HFFc6 (cell line): ENCODE data around the gene CCDC97. TPM values are rescaled to one million over a fixed set of nuclear protein-coding genes. Genes with fewer than 3 reads are reported as not detected.
"Not testable (repeated sequence)": the region's sequence is repeated elsewhere in the genome, so short reads cannot be mapped to it uniquely, and the experiment has no call there.

Experiments used
- DNase-seq: peaks from one replicate; pipeline ENCODE4 v3.0.0-alpha.2; 2018
- H3K27ac Mint-ChIP-seq: 2 replicates; pipeline ENCODE4 v1.8.0; 2020; ENCODE audit warnings: mild to moderate bottlenecking, mixed read lengths
- H3K27me3 Mint-ChIP-seq: 2 replicates; pipeline ENCODE4 v1.8.0; 2021; ENCODE audit warnings: mild to moderate bottlenecking, moderate library complexity, mixed read lengths; ENCODE audit not compliant: insufficient read depth
- H3K36me3 Mint-ChIP-seq: 2 replicates; pipeline ENCODE4 v1.8.0; 2021; ENCODE audit warnings: low read depth, mixed read lengths
- H3K4me1 Mint-ChIP-seq: 2 replicates; pipeline ENCODE4 v1.8.0; 2020; ENCODE audit warnings: low read depth, mixed read lengths
- H3K4me3 Mint-ChIP-seq: 2 replicates; pipeline ENCODE4 v1.8.0; 2020; ENCODE audit warnings: mild to moderate bottlenecking, moderate library complexity, mixed read lengths
- H3K9me3 Mint-ChIP-seq: 2 replicates; pipeline ENCODE4 v1.8.0; 2020; ENCODE audit warnings: mild to moderate bottlenecking, mixed read lengths
- total RNA-seq, 6 experiments: library from RNA; stranded (reverse); fragmentation: NEBNext Ultra II Directional; extraction: Animal tissue kit (Norgen Biotek cat#: 25700); gene quantifications; 2 replicates in 1 of 6; 3 replicates in 5 of 6; pipeline ENCODE4 v1.2.3, GENCODE V29; 2021
- TF ChIP-seq, protein P1 (sequence below): fragments of 200-600 bp; sonication (generic); IDR thresholded peaks from 2 replicates; pipeline ENCODE4 v1.5.0; 2021; ENCODE audit warnings: antibody characterized with exemption, mild to moderate bottlenecking

Gene CCDC97
- total RNA-seq, 6 experiments from 2014 or later: 15.4 to 19.1 (median 16.8) TPM

DNA sequence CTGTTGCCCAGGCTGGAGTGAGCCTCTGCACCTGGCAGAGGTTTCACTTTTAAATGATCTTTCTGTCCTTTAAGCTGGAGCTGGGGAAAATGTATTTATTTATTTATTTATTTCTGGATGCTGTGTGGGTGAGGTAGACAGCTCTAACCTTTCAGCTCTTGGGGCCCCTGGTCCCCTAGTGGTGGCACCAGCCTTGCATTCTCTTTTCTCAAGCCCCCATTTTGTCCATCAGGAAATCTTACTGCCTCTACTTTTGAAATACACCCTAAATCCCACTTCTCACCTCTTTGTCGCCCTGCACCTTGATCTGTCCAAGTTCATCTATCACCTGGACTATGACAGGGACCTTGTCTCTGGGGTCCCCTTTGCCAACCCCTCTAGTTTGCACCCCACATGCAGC, 56.1 kb downstream of the CCDC97 start:
- H3K27ac Mint-ChIP-seq: peak overlapping the region; percentile 96
- TF ChIP-seq, protein P1, sequence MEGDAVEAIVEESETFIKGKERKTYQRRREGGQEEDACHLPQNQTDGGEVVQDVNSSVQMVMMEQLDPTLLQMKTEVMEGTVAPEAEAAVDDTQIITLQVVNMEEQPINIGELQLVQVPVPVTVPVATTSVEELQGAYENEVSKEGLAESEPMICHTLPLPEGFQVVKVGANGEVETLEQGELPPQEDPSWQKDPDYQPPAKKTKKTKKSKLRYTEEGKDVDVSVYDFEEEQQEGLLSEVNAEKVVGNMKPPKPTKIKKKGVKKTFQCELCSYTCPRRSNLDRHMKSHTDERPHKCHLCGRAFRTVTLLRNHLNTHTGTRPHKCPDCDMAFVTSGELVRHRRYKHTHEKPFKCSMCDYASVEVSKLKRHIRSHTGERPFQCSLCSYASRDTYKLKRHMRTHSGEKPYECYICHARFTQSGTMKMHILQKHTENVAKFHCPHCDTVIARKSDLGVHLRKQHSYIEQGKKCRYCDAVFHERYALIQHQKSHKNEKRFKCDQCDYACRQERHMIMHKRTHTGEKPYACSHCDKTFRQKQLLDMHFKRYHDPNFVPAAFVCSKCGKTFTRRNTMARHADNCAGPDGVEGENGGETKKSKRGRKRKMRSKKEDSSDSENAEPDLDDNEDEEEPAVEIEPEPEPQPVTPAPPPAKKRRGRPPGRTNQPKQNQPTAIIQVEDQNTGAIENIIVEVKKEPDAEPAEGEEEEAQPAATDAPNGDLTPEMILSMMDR: peak; percentile 59
- H3K27me3 Mint-ChIP-seq: peaks cover 1% of the 10 kb centered on the region; the same call in 1 of the 2 replicates
- no peaks in the 10 kb centered on the region for H3K9me3 Mint-ChIP-seq
- H3K36me3 Mint-ChIP-seq: peaks cover 5% of the 10 kb centered on the region
- no peak overlapping the region for H3K4me3 Mint-ChIP-seq
- H3K4me1 Mint-ChIP-seq: peaks cover 43% of the 10 kb centered on the region
- no peak for DNase-seq

DNA sequence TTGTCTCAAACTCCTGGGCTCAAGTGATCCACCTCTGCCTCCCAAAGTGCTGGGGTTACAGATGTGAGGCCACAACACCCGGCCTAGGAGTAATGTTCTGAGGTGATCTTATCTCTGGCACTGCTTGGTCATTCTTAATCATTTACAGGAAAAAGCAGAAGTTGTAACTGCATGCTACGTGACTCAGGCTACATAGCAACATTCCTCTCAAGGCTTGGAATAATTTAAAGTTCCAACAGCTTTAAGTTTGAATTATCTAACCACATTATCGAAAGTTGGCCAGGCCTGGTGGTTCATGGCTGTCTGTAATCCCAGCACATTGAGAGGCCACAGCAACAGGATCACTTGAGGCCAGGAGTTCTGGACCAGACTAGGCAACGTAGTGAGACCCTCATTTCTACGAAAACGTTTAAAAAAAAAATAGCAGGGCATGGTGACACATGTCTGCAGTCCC, 57.9 kb downstream of the CCDC97 start:
- H3K4me3 Mint-ChIP-seq: peak overlapping the region; percentile 43
- peaks cover 1% of the 10 kb centered on the region; the same call in 1 of the 2 replicates for H3K27me3 Mint-ChIP-seq

DNA sequence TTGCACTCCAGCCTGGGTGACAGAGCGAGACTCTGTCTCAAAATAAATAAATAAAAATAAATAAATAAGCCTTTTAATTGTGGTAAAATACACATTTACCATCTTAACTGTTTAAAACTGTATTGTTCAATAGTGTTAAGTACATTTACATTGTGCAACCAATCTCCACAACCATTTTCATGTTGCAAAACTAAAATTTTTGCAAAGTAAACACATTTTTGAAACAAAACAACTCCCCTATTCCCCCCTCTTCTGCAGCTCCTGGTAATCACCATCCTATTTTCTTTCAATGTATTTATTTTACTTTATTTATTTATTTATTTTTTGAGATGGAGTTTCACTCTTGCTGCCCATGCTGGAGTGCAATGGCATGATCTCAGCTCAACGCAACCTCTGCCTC, 59.8 kb downstream of the CCDC97 start:
- no peaks in the 10 kb centered on the region for H3K9me3 Mint-ChIP-seq
- H3K36me3 Mint-ChIP-seq: peaks cover 5% of the 10 kb centered on the region
- no peaks in the 10 kb centered on the region; the same call in 1 of the 2 replicates for H3K27me3 Mint-ChIP-seq
- no peak for DNase-seq
- no peak overlapping the region for H3K27ac Mint-ChIP-seq
- H3K4me1 Mint-ChIP-seq: peaks cover 45% of the 10 kb centered on the region
- TF ChIP-seq, protein P1: no peak
- H3K4me3 Mint-ChIP-seq: no peak overlapping the region

More for the DNA sequence above, 57.9 kb downstream of the CCDC97 start:
- H3K4me1 Mint-ChIP-seq: peaks cover 46% of the 10 kb centered on the region
- peaks cover 5% of the 10 kb centered on the region for H3K36me3 Mint-ChIP-seq
- H3K9me3 Mint-ChIP-seq: no peaks in the 10 kb centered on the region
- peak; percentile 93 for DNase-seq
- TF ChIP-seq, protein P1: no peak
- peak overlapping the region; percentile 96 for H3K27ac Mint-ChIP-seq

DNA sequence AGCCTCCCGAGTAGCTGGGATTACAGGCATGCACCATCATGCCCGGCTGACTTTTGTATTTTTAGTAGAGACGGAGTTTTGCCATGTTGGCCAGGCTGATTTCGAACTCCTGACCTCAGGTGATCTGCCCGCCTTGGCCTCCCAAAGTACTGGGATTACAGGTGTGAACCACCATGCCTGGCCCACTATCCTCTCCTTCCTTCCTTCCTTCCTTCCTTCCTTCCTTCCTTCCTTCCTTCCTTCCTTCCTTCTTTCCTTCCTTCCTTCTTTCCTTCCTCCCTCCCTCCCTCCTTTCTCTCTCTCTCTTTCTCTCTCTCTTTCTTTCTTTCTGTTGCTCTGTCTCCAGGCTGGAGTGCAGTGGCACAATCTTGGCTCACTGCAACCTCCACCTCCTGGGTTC, 61.1 kb downstream of the CCDC97 start:
- not testable (repeated sequence) for DNase-seq, H3K4me3 Mint-ChIP-seq, H3K9me3 Mint-ChIP-seq, H3K27me3 Mint-ChIP-seq, H3K36me3 Mint-ChIP-seq, H3K27ac Mint-ChIP-seq
- H3K4me1 Mint-ChIP-seq: peaks cover 47% of the 10 kb centered on the region

DNA sequence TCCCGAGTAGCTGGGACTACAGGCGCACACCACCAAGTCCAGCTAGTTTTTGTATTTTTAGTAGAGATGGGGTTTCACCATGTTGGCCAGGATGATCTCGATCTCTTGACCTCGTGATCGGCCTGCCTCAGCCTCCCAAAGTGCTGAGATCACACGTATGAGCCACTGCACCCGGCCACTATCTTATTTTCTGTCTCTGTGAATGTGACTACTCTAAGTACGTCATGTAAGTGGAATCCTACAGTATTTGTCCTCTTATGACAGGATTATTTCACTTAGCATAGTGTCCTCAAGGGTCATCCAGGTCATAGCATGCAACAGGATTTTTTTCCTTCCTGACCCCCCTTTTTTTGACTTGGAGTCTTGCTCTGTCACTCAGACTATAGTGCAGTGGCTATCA, 61.6 kb downstream of the CCDC97 start:
- H3K4me1 Mint-ChIP-seq: peaks cover 44% of the 10 kb centered on the region
- H3K36me3 Mint-ChIP-seq: no peaks in the 10 kb centered on the region
- H3K27me3 Mint-ChIP-seq: no peaks in the 10 kb centered on the region; the same call in 1 of the 2 replicates
- no peaks in the 10 kb centered on the region for H3K9me3 Mint-ChIP-seq
- TF ChIP-seq, protein P1: no peak
- H3K4me3 Mint-ChIP-seq: no peak overlapping the region
- no peak overlapping the region; the same call in 1 of the 2 replicates for H3K27ac Mint-ChIP-seq
- no peak for DNase-seq

DNA sequence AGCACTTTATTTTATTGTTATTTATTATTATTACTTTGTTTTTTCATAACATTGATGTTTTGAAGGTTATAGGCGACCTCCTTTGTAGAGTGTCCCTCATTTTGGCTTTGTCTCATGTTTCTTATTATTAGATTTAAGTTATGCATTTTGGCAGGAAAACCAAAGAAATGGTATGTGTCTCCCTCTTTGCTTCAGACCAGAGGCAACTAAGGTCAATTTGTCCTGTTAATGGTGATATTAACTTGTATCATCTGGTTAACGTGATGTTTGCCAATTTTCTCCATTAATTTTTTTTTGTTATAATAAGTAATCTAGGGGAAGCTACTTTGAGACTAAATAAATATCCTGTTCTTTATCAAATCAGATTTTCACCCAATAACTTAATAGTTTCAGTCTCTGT, 62.5 kb downstream of the CCDC97 start:
- peaks cover 35% of the 10 kb centered on the region for H3K4me1 Mint-ChIP-seq
- H3K9me3 Mint-ChIP-seq: no peaks in the 10 kb centered on the region
- no peak overlapping the region for H3K27ac Mint-ChIP-seq
- no peak overlapping the region for H3K4me3 Mint-ChIP-seq
- H3K36me3 Mint-ChIP-seq: no peaks in the 10 kb centered on the region
- no peaks in the 10 kb centered on the region; the same call in 1 of the 2 replicates for H3K27me3 Mint-ChIP-seq
- TF ChIP-seq, protein P1: no peak
- DNase-seq: no peak
